NCI-H146 treated with DMSO at 0.1 percent for 48 hours (cell line): ENCODE measurements around the gene SLC51B.
"Not testable (repeated sequence)": the region's sequence is repeated elsewhere in the genome, so short reads cannot be mapped to it uniquely, and the experiment has no call there.

Source experiments
- DNase-seq: peaks from one replicate; lab custom pipeline; 2025; ENCODE audit not compliant: unreplicated experiment; lab: John Stamatoyannopoulos, UW

Gene SLC51B

DNA sequence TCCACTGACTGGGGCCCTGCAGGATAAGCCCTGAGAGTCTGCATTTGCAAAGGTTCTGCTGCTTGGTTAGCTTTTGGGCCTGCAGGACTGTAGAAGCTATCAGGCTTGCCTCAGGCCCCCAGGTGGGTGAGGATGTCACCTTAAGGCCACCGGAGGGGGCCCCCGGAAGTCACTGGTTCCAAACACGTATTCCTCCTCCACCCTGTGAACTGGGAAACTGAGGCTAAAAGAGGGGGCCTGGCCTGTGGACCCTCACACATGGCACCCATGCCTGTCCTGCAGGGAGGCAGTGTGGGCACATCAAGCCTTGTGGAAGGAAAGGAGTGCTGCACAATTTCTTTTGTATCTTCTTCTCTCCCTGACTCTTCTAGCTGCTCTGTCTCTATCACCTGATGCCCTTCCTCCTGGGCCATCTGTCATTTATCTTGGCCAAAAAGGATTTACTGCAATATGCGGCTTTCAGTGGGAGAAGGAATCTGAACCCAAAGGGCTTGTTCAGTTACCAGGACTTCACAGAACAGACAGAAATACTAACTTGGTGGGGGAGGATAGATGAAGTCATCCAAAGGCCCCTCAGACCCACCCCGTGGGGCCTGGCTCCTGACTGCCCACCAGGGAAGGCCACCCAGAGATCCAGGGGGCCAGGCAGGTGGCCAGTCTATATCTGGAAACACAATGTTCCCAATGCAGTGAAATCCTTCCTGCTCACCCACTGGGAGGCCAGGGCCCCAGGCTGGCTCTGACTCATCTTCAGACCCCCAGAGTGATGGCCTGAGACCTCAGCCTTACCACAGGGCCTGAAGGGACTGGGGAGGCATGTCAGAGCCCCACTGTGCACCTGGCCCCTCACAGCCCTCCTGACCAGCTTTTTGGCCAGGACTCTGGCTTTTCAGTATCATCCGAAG, 51.5 kb downstream of the SLC51B start:
- no peak for DNase-seq

DNA sequence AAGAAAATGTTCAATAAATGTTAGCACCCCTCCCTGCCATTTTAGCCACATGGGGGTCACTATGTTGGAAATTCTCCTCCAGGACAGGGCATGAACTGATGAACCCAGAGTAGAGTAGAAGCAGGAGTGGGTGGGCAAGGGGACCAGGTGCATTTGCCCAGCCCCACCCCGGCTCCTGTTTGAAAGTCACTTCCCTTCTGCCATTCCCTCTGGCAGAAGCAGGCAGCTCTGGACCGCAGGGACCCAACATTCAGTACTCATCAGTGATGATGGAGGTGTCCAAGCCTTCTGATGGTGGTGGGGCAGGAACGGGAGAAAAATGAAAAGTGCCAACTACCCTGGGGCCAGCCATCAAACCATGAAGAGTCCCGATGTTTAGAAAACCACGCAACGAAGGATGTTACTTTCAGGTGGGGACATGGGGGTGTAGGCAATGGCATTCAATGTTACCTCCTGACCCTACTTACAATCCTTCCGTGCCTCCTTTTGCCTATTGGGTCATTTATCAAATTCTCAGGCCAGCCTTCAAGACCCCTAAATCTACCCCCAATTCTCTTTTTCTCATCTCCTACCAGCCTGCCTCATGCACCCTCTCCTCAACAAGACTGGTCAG, 52.6 kb downstream of the SLC51B start:
- DNase-seq, result no peak

DNA sequence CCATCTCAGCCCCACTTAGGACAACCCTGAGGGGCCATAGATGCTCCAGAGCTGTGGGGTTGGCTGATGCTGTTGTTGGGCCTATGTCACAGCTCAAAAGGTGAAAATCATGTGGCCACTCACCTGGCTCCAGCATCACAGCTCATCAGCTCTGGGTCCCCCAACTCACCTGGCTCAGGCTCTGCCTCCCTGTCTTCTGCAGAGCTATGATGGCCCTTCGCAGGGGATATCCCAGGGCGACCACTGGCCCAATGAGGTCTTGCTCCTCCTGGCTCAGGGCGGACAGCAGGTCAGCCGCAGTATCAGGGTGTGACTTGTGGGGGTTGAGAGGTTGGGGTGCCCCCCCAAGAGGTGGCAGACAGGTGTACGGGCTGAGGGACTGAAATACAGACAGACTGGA, 54.1 kb downstream of the SLC51B start:
- no peak for DNase-seq

DNA sequence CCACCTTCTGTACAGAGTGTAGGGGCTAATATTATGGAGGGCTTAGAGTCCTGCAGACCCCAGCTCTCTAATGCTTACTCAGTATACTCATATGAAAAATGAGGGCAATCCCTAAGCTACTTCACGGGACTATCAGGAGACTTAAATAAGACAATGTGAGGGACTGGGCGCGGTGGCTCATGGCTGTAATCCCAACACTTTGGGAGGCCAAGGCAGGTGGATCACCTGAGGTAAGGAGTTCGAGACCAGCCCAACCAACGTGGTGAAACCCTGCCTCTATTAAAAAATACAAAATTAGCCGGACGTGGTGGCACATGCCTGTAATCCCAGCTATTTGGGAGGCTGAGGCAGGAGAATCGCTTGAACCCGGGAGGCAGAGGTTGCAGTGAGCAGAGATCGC, 54.6 kb downstream of the SLC51B start:
- not testable (repeated sequence) for DNase-seq

DNA sequence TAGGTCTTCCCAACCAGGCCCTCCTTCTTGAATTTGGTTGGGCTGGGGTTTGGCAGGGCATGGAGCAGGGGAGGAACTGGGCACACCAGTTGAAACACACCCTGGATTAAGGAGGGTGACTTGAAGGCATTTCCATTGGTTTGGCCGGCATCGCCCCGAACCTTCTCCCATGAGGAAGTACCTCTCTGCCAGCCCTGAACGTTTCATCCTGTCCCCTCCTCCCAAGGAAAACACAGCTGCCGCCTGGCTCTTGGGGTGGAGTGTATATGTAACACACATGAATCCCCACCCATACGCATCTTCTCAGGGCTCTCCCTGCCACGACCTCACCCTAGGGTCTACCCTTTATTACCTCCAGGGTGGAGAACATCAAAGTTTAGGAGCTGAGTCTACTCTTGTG, 55.3 kb downstream of the SLC51B start:
- DNase-seq, result no peak

DNA sequence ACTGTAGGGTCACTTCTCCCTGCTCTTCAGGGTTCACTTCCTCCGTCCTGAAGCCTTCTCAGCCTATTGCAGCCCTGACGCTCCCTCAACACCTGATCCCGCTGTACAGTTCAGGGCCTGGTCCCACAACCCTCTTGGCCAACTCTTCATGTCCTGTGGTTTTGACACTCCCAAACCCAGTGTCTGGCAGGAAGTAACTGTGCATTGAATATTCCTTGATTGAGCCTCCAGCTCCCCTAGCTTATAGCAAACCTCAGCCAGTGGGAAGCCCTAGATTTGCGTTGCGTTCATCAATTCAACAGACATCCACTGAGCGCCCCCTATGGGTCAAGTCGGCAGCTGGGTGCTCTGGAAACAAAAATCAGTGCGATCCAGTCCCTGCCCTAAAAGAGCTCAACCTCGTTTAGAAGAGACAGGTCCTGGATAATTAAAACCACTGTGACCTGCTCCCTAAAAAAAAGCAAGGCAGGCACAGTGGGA, 56.3 kb downstream of the SLC51B start:
- no peak for DNase-seq

DNA sequence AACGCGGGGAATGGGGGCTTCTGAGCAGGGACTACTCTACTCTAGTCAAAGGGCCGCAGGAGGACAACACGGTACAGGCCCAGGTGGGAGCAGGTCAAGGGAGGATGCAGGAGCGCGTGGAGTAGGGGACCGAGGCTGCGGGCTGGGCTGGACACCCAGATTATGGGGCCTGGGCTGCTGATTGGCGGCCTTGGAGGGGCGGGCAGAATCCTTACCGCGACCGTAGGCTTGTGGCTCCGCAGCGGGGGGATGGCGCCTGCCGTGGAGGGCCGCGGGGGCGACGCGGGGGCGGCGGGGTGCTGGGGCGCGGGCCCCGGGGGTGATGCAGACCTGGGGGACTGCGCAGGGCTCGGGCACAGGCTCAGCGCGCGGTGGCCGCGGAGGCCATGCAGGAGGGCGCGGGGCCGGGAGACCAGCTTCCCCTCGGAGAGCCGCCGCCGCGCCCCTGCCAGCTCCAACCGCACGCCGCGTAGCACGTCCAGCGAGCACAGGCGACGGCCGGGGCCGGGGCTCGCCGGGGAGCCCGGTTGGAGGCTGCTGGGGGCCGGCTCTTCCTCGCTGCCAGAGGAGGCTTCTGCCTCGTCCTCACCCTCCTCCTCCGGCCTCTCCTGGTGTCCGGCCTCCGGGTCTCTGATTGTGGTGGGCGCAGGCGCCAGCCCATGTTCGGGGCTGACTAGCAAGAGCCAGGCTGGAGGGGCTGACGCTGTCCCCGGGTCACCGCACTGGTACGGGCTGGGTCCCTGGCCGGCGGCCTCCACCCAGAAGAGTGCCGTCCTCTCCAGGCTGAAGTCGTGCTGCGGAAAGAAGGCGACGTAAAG, 56.9 kb downstream of the SLC51B start:
- DNase-seq, result no peak

DNA sequence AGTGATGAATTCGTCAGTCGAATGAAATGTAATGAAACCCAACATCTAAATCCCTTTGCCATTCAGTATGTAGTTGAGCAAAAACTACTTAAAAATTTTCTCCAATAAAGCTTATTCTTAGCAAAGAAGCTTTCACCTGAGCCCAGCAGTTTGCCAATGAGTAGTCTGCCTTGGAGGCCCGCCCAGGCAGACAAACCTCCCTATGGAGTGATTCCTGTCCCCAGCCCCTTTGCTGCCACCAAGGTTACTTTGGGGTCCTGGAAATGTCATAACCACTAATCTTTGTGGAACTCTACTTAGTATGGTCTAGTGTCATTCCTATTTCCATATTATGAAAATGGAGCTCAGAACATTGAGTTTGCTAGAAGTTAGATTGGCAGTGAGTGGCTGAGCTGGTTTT, 57.7 kb downstream of the SLC51B start:
- no peak for DNase-seq
